HG02885 (cell line): ENCODE results near the gene RPL13.

Source experiments
- ATAC-seq: cut with Tn5 transposase; IDR thresholded peaks from one replicate; pipeline ENCODE4 v1.9.1; 2021; ENCODE audit warnings: mild to moderate bottlenecking; ENCODE audit not compliant: unreplicated experiment, poor library complexity

Gene RPL13

DNA sequence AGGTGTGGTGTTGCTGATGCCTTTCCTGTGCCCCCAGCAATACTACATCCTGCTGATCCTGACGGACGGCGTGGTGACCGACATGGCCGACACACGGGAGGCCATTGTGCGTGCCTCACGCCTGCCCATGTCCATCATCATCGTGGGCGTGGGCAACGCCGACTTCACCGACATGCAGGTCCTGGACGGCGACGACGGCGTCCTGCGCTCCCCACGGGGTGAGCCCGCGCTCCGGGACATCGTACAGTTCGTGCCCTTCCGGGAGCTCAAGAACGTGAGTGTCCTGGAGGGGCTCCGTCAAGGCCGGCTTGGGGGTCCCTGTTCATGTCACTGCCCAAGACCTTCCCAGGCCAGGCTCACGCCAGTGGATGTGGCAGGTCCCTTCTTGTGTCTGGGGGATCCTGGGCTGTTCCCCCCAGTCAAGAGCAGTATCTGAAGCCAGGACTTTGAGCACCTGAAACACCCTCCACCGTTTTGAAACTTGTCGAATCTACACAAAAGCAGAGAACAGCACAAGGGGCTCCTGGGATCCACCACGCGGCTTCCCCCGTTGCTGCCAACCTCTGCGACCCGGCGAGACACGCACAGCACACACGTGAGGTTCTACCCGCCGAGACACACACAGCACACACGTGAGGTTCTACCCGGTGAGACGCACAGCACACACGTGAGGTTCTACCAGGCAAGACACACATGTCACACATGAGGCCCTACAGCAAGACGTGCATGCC is 35.0 kb downstream of the RPL13 start:
- no peak for ATAC-seq

DNA sequence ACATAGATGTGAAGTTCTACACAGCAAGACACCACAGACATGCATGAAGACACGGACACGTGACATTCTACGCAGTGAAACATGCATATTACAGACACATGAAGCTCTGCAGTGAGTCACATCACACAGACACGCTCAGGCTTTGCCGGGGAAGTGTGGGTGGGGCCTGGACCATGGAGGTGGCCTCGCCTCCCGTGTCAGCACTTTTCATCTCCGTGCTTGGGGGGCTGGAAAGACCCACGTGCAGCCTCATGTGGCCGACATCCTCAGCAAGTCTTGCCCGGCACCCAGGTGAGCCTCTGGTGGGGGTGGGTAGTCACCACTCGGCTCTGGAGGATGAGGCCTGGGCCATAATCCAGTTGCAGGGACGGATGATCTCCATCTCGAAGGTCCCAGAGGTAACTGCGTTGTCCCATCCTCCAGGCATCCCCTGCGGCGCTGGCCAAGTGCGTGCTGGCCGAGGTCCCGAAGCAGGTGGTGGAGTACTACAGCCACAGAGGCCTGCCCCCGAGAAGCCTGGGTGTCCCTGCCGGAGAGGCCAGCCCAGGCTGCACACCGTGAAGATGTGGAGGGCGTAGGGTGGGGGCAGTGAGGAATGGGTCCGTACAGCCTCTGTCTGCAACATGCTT is 35.7 kb downstream of the RPL13 start:
- ATAC-seq = no peak

DNA sequence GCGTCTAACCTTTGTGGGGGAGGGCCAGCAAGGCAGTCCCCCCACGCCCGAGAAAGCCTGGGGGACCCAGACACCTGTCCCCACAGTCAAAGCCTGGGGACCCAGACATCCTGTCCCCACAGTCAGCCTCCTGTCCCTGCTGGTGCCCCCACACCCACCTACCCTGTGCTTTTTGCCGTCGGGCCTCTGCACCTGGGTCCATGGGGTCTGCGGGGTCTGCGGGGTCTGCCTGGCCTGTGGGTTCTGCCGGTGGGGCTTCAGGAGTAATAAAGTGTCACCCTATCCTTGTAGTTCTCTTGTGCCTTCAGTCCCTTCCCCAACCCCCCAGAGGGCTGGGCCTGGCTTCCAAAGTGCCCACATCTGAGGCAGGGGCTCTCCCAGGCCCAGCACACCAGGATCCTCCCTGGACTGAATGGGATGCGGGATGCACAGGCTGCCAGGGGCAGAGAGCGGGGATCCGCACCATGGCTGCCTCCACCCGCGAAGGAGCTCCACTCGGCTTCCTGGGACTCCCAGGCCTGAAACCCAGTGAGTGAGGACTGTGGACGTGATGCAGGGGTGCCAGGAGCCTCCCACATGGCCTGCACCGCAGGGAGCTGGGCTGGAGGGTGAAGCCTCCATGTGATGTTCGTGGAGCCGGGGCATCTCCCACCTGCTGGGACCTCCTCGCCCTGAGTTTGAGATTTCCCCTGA is 36.6 kb downstream of the RPL13 start:
- no peak for ATAC-seq

DNA sequence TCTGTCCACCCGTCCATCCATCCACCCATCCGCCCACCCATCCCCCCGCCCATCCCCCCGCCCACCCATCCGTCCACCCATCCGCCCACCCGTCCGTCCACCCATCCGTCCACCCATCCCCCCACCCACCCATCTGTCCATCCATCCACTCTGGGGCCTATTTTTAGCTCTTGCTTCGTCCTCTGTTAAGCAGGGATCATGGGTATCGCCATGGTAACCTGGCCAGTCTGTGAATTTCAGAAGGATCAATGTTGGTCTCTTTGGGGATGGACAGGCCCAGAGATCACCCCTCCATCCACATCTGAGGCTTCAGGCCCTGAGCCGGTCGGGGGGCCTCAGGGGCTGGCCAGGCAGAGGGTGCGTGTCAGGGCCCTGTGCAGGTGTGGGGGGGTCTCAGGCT is 37.7 kb downstream of the RPL13 start:
- ATAC-seq = no peak

DNA sequence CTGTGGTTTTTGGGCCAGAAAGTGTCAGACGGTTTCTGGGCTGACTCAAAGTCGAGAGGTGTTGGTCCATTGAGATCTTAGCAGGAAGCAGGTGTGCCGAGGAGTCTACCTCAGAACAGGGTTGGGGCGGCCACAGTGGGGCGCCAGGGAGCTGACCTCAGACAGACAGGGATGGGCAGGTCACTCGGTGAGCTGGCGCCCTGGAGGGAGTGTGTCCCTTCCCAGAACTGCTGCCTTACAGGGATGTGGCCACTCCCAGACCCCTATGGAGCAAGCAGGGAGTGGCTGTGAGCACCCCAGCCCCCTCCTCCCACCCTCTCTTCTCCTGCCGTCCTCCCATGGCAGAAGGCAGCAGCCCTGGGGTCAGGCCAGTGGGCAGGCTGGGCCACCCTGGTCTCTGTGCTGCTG is 39.0 kb downstream of the RPL13 start:
- ATAC-seq = no peak

DNA sequence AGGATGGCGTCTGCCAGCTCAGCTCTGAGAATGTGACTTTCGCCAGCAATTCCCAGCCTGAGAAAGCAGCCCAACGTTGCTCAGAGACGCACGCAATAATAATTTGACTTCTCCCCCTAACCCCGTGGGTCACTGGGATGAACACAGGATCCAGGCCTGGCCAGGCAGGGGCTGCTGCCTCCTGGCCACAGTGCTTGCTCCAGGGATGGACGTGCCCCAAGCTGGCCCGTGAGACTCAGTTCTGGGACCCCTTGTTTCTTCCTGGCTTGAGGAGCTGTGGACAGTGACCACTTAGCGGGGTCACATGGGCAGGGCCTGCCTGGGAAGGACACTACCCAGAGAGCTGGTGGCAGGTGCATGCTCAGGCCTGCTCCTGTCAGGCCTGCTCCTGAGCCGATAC is 39.4 kb downstream of the RPL13 start:
- no peak for ATAC-seq

DNA sequence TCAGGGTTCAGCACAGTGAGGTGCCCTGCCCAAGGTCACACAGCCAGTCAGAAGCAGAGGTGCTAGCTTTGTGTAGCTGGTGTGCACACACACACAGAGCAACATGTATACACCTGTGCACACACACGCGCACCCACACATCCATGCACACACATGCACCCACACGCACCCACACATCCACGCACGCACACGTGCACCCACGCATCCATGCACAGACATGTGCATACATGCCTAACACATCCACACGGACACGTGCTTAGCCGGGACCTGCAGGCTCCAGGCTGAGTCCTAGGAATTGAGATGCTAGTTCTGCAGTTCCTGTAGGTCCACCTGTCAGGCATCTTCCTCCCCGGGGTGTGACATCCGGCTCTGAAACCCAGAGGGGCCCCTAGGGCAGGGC is 39.9 kb downstream of the RPL13 start:
- ATAC-seq = no peak

DNA sequence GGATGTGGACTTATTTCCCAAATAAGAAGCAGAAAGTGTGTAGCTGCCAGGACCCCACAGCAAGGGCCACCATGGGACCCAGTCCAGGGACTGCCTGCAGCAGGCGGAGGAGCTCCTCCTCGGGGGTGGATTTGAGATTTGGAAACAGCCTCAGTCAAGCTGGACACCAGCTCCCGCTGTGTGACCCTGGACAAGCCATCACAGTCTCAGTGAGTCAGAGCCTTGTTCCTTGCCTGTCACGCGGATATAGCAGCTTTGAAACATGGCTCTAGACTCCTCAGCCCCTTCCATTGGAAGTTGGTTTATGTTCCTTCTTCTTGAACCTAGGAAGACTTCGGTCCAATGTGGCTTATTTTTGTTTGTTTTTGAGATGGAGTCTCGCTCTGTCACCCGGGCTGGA is 40.5 kb downstream of the RPL13 start:
- no peak for ATAC-seq

DNA sequence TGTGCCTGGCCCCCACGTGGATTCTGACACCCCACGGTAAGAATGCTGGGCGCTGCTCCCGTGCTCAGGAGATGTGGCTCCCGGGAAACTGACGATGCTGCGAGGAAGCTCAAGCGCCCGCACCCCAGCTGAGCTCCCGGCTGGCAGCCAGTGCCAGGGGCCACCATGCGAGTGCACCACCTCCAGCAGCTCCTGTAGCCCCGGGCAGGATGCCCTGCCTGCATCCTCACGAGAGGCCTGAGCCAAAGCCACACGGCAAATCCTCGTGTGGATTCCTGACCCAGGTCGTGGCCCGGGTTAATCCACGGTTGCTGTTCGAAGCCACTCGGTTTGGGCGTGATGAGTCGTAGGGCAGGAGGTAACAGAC is 41.4 kb downstream of the RPL13 start:
- no peak for ATAC-seq

DNA sequence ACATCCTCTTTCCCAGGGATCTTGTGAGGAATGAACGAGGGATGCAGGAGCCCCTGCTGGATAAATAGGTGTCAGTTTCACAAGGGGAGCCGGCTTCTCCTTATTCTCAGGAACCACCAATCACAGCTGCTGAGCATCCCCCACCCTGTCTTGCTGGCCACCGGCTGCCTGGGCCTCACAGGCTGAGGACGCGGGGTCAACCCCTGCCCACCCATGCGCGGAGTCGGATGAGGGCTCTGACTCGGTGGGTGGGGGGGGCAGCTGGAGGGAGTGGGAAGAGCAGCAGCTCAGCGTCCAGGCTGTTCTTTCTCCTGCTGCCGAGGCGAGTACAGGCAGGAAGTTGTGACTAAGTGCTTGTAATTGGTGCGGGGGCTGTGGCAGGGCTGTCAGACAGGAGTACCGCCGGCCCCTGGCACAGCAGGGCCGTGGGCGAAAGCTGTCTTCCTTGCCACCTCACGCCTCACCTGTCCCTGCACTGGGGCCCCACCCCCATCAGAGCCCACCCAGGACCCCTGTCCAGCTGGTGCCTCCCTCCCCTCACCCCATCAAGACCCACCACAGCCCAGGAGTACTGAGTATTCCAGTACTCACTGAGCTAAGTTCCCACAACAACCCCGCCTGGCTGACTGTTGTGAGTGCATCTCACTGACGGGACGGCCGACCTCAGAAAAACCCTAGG is 41.9 kb downstream of the RPL13 start:
- no peak for ATAC-seq

DNA sequence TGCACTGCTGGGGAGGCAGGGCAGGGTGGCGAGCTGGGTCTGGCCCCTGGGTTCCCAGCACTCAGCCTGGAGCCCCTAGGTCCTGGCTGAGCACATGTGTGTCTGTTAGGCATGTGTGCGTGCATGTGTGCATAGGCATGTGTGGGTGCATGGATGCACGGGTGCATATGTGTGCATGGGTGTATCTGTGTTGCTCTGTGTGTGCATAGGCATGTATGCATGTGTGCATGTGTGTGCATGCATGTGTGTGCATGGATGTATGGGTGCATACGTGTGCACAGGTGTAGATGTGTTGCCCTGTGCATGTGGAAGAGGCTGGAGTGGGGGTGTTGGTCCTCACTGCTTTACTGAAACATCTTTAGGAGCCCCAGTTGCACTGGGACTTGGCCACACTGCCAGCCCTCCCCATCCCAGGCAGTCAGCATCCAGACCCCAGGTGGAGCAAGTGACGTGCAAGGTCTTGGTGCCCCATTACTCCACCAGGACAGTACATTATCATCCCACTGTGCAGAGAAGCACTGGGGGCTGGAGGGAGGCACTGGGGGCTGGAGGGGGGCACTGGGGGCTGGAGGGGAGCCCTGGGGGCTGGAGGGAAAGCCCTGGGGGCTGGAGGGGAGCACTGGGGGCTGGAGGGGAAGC is 42.6 kb downstream of the RPL13 start:
- ATAC-seq = no peak

DNA sequence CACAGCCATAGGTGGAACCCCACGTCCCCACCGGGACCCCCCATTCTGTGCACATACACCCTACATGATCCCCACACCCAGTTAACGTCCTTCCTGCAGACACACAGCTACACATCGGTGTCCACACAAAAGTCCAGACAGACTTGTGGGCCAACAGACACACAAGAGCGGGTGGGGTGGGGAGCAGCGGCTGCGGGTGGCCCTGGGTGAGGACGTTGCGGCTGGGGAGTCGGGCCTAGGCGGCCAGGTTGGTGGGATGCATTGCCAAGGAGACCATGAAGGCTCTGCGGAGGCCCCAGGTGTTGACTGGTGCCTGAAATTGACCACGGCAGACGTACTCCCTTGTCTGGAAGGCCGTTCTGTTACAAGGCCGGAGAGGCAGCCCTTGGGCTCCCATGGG is 44.3 kb downstream of the RPL13 start:
- no peak for ATAC-seq

DNA sequence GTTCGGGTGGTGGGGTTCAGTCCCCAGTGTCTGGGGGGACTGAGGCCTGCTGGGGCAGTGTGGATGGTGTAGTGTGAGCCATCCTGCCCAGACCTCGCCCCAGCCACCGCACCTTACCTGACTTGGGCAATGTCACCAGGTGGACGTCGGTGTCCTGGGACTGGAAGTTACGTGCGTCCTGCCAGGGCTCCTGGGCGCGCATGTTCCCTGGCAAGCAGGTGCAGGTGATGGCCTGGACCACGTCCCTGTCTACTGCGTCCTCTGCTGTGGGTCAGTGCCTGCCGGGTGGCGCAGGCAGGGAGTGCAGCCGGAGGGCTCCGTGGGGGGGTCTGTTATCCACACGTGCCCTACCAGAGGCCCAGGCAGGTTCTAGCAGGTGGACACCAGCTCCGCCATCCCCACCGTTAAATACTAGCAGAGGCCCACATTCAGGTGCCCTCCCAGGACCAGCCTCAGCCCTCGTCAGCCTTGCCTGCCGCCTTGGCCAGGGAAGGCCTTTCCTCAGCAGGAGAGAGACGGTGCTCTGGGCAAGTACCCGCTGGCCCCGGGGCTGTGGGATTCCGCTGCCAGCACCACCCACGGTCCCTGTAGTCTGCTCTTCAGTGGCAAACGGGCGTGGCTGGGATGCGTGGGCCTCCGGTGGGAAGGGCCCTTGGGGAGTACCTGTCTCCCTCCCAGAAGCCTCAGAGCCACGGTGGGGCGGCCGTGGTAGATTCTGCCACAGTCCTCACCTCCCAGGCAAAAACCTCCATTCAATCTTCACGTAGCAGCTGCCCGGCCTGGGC is 44.9 kb downstream of the RPL13 start:
- no peak for ATAC-seq

DNA sequence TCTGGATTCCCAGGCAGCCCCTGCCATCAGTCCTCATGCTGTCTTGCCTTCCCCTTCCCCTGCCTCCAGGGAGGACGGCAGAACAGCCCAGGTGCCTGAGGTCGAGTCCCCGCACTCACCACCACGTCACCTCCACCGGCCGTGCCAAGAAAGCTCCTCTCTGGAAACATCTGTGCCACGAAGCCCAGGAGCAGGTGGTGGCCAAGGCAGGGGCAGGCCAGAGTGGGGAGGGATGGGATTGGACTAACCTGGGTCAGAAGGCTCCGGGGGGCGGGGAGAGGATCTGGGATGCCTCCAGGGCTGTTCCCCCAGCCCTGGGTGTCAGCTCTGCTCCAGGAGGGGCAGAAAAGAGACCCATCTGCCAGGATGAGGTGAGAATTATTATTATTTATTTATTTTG is 45.5 kb downstream of the RPL13 start:
- no peak for ATAC-seq

DNA sequence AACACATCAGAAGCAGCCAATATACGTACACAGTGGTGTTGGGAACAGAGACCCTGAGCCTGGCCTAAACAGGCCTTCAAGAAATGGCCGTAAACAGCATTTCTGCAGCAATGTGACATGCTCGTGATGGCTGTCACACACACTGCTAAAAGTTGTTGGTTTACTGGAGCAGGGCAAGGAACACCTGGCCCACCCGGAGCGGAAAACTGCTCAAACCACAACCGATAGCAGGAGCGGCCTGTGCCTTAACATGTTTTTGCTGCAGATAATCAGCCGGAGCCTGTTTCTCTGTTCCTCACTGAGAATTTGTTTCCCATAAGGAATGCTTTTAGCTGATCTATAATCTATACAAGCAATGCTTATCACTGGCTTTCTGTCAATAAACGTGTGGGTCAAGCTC is 47.0 kb downstream of the RPL13 start:
- ATAC-seq = no peak

DNA sequence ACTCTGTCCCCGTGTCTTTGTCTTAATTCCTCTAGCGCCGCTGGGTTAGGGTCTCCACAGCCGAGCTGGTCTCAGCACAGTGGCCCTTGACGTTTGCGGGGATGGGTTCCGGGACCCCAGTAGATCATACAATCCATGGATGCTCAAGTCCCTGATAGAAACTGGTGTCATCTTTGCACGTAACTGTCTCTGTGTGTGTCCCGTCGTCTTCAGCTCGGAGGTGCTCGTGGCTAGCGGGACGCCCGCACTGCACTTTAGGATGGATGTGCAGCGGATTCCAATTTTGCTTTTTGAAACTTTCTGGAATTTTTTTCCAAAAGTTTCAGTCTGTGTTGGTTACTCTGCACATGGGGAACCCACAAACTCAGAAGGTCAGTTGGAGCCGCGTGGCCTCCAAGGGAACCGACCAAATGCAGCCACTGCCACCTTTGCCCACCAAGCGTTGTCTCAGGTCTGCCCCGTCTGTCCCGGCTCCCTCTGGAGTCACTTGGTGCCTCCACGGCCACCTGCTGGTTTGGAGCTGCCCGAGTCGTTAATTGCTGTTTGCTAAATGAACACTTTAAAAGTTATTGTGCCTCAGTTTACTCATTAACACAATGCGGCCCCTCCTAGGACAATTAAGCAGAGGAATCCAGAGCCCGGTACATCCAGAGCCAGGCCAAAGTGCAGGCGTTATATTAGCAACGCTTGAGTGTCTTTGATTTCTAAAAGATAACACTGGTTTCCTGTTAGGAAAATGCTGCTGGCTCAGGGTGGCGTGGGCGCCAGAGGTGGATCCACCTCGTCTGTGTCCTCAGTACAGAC is 47.7 kb downstream of the RPL13 start:
- no peak for ATAC-seq

DNA sequence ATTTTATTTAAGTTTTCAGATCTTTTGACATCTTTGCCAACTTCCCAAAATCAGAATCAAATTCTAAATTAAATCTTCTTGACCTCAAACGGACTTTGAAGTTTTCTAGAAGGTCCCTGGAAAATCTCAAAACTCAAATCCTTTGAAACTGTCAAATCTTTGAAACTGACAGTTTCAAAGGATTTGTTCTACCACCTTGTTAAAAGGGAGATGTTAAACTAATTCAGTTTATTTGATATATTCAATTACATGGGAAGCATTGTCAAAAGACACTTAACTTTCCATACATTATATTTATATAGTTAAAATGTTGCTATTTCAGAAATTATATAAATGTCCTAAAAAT is 49.6 kb downstream of the RPL13 start:
- ATAC-seq = no peak

DNA sequence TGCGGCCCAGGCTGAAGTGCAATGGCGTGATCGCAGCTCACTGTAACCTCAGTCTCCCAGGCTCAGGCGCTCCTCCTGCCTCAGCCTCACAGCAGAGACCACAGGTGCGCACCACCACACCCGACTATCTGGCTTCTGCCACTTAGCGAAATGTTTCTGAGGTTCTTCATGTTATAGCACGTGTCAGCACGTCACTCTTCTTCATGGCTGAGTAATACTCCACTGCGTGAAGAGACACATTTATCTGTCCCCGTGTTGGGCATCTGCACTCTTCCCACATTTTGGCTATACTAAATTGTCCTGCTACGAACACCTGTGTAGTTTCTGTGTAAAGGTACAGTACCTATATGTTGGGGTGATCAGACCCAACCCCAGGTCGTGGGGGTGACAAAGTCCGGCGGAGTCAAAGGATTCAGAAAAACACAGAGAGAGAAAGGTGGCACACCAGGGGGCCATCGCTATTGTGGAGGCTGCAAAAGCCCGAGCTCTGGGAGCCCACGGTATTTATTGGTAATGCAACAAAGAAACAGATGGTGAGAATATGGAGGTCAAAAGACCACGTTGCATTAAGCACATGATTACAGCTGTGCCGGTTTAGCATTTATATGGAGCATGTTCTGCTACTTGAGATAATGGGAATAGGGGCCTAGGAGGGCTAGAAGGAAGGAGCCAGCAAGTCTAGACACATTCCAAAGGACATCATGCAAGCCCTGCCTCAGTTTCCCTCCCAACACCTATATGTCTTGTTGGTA is 52.1 kb downstream of the RPL13 start:
- ATAC-seq = no peak
